Glomerular visceral epithelial cell (primary cell): ENCODE results near the gene CCDC188.

Experiments used
- DNase-seq: peaks from one replicate; pipeline ENCODE4 v3.0.0-alpha.2; 2016; ENCODE audit errors: extremely low spot score

CCDC188 gene

GRCh38 chr22:20106205-20106848, 44.5 kb downstream of the CCDC188 start:
- DNase-seq = no peak

- no peak for DNase-seq
Observed at GRCh38 chr22:20105456-20106204, 45.2 kb downstream of the CCDC188 start.

GRCh38 chr22:20102203-20102780, 48.6 kb downstream of the CCDC188 start:
- no peak for DNase-seq

GRCh38 chr22:20101638-20102037, 49.2 kb downstream of the CCDC188 start:
- no peak for DNase-seq

DNA sequence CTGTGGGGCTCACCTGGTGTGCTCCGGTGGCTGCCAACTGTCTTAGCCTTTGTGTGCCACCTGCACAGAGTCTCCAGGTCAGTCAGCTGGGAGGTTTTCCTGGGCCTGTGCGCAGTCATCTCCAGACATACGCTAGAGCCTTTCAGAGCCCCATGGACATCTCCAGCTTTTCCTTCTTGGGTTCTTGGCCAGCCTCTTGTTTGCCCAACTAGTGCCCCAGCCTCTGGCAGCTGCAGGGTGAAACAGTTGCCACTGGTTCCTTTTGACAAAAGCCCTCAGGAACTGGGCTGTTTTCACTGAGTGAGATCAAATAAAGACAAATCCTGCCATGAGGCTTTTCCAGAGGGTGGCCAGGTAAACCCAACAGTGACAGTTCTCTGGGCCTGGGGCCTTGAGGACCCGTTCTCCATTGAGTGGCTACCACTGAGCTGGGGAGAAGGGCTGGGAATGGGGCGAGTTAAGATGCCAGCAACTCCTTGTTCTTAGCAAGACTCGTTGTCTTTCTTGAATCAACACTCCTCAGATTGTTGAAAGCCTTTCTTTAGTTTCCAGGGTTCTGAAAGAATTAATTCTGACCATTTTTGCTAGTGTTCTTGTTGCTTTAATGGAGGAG, 51.6 kb downstream of the CCDC188 start:
- DNase-seq = no peak
